Measurements from ENCODE around the gene PLD2. TPM values are rescaled to one million over a fixed set of nuclear protein-coding genes. Genes with fewer than 3 reads are reported as not detected.

The PLD2 gene
- total and polyA plus RNA-seq, 9 of the 15 experiments (the other 6 are each of a cell fraction or from before 2014, with no cell fraction given) = 0.20 to 7.5 (median 3.3) TPM

DNA sequence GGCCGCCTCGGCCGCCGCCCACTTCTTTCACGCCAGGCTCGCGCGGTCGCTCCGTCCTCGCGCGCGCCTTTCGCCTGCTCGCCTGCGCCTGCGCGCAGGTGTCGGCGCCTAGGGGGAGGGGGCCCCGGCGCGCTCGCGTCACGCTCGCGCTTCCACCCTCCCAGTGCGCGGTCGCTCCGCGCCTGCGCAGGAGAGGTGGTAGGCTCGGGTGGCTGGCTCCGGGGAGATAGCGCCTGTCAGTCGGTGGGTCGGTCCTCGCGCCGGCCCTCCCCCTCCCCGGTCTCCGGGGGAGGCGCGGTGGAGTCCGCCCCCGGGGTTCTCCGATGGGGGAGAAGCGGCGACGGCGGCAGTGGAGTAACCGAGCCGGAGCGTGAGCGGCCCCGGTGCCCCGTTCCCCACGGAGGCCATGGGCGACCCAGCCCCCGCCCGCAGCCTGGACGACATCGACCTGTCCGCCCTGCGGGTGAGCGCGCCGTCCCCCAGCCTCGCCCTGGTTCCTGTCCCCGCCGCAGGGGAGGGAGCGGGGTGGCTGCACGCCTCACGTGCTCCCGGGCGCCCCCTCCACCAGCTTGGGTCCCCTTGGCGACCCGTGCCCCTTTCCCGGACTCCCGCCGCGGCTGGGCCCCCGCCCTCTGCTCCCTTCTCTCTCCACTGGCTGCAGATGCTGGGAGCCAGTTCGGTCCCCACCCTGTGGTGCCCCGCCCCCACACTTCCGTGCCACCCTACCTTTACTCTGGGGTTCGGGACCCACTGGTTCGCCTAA, 26.4 kb downstream of the PLD2 start, which contains the start of gene MINK1 (continued):
- TF ChIP-seq, protein P1, sequence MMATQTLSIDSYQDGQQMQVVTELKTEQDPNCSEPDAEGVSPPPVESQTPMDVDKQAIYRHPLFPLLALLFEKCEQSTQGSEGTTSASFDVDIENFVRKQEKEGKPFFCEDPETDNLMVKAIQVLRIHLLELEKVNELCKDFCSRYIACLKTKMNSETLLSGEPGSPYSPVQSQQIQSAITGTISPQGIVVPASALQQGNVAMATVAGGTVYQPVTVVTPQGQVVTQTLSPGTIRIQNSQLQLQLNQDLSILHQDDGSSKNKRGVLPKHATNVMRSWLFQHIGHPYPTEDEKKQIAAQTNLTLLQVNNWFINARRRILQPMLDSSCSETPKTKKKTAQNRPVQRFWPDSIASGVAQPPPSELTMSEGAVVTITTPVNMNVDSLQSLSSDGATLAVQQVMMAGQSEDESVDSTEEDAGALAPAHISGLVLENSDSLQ (IDR thresholded peaks at IDR 0.05) = peak; percentile 86
- TF ChIP-seq KLF1 (tag; IDR thresholded peaks at IDR 0.05) (no peak; the same call in 1 of the 2 replicates), ZBTB7A (IDR thresholded peaks at IDR 0.05; ENCODE audit: borderline replicate concordance, control insufficient read depth, low read depth, low read length) (peak; percentile 58; the same call in 1 of the 2 replicates), MEF2A (IDR thresholded peaks at IDR 0.05; ENCODE audit: control insufficient read depth, low read depth, low read length) (no peak), NR3C1 (CRISPR knock-in tag; IDR thresholded peaks at IDR 0.05) (no peak), ZKSCAN3 (CRISPR knock-in tag; IDR thresholded peaks at IDR 0.05) (no peak), XRCC3 (IDR thresholded peaks at IDR 0.05) (no peak), RB1 (IDR thresholded peaks at IDR 0.05; ENCODE audit: low read depth) (peak; percentile 70), ZNF121 (CRISPR knock-in tag; conservative IDR thresholded peaks at IDR 0.05) (no peak), NCOA6 (IDR thresholded peaks at IDR 0.05) (0 out of 2 replicates have a peak, but pooled peaks have one; percentile 14), ZNF644 (tag; IDR thresholded peaks at IDR 0.05; ENCODE audit: low read depth) (no peak), ZNF699 (CRISPR knock-in tag; IDR thresholded peaks at IDR 0.05; ENCODE audit: insufficient replicate concordance) (no peak), HDAC8 (tag; IDR thresholded peaks at IDR 0.05) (no peak), E2F3 (CRISPR knock-in tag; IDR thresholded peaks at IDR 0.05) (no peak), RBM34 (IDR thresholded peaks at IDR 0.05; ENCODE audit: borderline replicate concordance, insufficient read depth, low read length) (no peak)
- TF ChIP-seq, protein P2, sequence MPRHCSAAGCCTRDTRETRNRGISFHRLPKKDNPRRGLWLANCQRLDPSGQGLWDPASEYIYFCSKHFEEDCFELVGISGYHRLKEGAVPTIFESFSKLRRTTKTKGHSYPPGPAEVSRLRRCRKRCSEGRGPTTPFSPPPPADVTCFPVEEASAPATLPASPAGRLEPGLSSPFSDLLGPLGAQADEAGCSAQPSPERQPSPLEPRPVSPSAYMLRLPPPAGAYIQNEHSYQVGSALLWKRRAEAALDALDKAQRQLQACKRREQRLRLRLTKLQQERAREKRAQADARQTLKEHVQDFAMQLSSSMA (CRISPR knock-in tag; IDR thresholded peaks at IDR 0.05) = no peak
- TF ChIP-seq, protein P3, sequence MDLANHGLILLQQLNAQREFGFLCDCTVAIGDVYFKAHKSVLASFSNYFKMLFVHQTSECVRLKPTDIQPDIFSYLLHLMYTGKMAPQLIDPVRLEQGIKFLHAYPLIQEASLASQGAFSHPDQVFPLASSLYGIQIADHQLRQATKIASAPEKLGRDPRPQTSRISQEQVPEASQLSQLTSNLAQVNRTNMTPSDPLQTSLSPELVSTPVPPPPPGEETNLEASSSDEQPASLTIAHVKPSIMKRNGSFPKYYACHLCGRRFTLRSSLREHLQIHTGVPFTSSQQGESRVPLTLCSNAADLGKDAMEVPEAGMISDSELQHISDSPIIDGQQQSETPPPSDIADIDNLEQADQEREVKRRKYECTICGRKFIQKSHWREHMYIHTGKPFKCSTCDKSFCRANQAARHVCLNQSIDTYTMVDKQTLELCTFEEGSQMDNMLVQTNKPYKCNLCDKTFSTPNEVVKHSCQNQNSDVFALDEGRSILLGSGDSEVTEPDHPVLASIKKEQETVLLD (IDR thresholded peaks at IDR 0.05) = peak; percentile 87
- TF ChIP-seq, protein P4, sequence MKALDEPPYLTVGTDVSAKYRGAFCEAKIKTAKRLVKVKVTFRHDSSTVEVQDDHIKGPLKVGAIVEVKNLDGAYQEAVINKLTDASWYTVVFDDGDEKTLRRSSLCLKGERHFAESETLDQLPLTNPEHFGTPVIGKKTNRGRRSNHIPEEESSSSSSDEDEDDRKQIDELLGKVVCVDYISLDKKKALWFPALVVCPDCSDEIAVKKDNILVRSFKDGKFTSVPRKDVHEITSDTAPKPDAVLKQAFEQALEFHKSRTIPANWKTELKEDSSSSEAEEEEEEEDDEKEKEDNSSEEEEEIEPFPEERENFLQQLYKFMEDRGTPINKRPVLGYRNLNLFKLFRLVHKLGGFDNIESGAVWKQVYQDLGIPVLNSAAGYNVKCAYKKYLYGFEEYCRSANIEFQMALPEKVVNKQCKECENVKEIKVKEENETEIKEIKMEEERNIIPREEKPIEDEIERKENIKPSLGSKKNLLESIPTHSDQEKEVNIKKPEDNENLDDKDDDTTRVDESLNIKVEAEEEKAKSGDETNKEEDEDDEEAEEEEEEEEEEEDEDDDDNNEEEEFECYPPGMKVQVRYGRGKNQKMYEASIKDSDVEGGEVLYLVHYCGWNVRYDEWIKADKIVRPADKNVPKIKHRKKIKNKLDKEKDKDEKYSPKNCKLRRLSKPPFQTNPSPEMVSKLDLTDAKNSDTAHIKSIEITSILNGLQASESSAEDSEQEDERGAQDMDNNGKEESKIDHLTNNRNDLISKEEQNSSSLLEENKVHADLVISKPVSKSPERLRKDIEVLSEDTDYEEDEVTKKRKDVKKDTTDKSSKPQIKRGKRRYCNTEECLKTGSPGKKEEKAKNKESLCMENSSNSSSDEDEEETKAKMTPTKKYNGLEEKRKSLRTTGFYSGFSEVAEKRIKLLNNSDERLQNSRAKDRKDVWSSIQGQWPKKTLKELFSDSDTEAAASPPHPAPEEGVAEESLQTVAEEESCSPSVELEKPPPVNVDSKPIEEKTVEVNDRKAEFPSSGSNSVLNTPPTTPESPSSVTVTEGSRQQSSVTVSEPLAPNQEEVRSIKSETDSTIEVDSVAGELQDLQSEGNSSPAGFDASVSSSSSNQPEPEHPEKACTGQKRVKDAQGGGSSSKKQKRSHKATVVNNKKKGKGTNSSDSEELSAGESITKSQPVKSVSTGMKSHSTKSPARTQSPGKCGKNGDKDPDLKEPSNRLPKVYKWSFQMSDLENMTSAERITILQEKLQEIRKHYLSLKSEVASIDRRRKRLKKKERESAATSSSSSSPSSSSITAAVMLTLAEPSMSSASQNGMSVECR (CRISPR knock-in tag; IDR thresholded peaks at IDR 0.05) = peak; percentile 23; the same call in 1 of the 2 replicates
- TF ChIP-seq, protein P5, sequence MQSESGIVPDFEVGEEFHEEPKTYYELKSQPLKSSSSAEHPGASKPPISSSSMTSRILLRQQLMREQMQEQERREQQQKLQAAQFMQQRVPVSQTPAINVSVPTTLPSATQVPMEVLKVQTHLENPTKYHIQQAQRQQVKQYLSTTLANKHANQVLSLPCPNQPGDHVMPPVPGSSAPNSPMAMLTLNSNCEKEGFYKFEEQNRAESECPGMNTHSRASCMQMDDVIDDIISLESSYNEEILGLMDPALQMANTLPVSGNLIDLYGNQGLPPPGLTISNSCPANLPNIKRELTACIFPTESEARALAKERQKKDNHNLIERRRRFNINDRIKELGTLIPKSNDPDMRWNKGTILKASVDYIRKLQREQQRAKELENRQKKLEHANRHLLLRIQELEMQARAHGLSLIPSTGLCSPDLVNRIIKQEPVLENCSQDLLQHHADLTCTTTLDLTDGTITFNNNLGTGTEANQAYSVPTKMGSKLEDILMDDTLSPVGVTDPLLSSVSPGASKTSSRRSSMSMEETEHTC (IDR thresholded peaks at IDR 0.05) = no peak
